Upper lobe of right lung (tissue), 1 donor: ENCODE measurements around the gene INPP4B. TPM values are rescaled to one million over a fixed set of nuclear protein-coding genes. Genes with fewer than 3 reads are reported as not detected.

Experiments used
- ATAC-seq: fragments of 200-7000 bp; cut with Tn5 transposase; one replicate; pipeline ENCODE4 v1.9.1; 2020; ENCODE audit warnings: mild to moderate bottlenecking, moderate library complexity
- DNase-seq: peaks from one replicate; pipeline ENCODE4 v3.0.0-alpha.2; 2020
- H3K27ac ChIP-seq: fragments of 200-600 bp; one replicate; pipeline ENCODE4 v1.8.0; 2022
- H3K27me3 ChIP-seq: fragments of 200-600 bp; one replicate; pipeline ENCODE4 v1.8.0; 2022; ENCODE audit warnings: mild to moderate bottlenecking
- H3K36me3 ChIP-seq: fragments of 200-600 bp; one replicate; pipeline ENCODE4 v1.8.0; 2022
- H3K4me1 ChIP-seq: fragments of 200-600 bp; one replicate; pipeline ENCODE4 v1.8.0; 2022
- H3K4me3 ChIP-seq: fragments of 200-600 bp; one replicate; pipeline ENCODE4 v1.8.0; 2022; ENCODE audit warnings: mild to moderate bottlenecking
- H3K9me3 ChIP-seq: fragments of 200-600 bp; one replicate; pipeline ENCODE4 v1.8.0; 2022
- CTCF ChIP-seq: fragments of 200-600 bp; IDR thresholded peaks from one replicate; pipeline ENCODE4 v1.8.0; 2022; ENCODE audit warnings: antibody characterized with exemption
- intact Hi-C: fragments of 100-400 bp; cut with DNase I; formaldehyde crosslinking; loops from one replicate; pipeline ENCODE4 v1.11.0; 2022
- total RNA-seq: library from RNA; stranded (reverse); fragmentation: NEBNext Ultra II Directional; extraction: Animal tissue kit (Norgen Biotek cat#: 25700); gene quantifications from one replicate; pipeline ENCODE4 v1.2.1, GENCODE V29; 2021
- donor health status: DM: no; HTN: yes; CAD: no; lungs with severe emphysema.

Gene INPP4B
- total RNA-seq, 1 donor from 2014 or later = 20.7 TPM

GRCh38 chr4:142278171-142278570, 567.9 kb downstream of the INPP4B start:
- Histone ChIP-seq H3K4me3 (no peak overlapping the region), H3K27me3 (no peaks in the 10 kb centered on the region), H3K9me3 (no peaks in the 10 kb centered on the region), H3K36me3 (no peaks in the 10 kb centered on the region), H3K27ac (no peak overlapping the region), H3K4me1 (no peaks in the 10 kb centered on the region)
- no peak for TF ChIP-seq CTCF
- intact Hi-C loops = no loop called here
- DNase-seq = no peak
- ATAC-seq = no peak

- no peak for TF ChIP-seq CTCF
Measured at GRCh38 chr4:142274137-142274536, 572.0 kb downstream of the INPP4B start.

DNA sequence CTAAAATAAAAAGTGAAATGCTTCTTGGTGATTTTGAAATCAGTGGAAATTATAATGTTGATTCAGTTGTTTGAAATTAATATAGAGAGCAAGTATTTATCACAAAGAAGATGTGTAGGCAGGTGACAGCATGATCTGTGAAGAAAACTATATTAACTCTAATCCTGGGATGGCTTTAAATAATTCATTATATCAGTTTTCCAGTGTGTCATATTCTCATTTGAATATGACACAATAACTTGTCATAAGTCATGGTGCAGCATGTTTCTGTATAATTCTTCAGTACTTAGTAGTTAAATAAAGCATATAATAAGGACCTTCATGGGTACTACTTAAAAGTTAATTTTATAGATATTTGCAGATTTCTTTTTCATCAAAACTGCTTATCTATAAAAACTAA, 573.6 kb downstream of the INPP4B start:
- no peaks in the 10 kb centered on the region for H3K9me3 ChIP-seq
- H3K27ac ChIP-seq = no peak overlapping the region
- no peak overlapping the region for H3K4me3 ChIP-seq
- no peaks in the 10 kb centered on the region for H3K27me3 ChIP-seq
- intact Hi-C loops = no loop called here
- ATAC-seq = no peak
- no peak for TF ChIP-seq CTCF
- H3K4me1 ChIP-seq = no peaks in the 10 kb centered on the region
- no peak for DNase-seq
- H3K36me3 ChIP-seq = no peaks in the 10 kb centered on the region

More at GRCh38 chr4:142274137-142274536, 572.0 kb downstream of the INPP4B start:
- no peaks in the 10 kb centered on the region for H3K36me3 ChIP-seq
- ATAC-seq (no peak), DNase-seq (no peak)
- no peak overlapping the region for H3K27ac ChIP-seq
- intact Hi-C loops = no loop called here
- no peaks in the 10 kb centered on the region for H3K27me3 ChIP-seq
- H3K4me3 ChIP-seq = no peak overlapping the region
- H3K4me1 ChIP-seq = no peaks in the 10 kb centered on the region
- H3K9me3 ChIP-seq = no peaks in the 10 kb centered on the region

GRCh38 chr4:142271832-142272231, 574.3 kb downstream of the INPP4B start:
- Histone ChIP-seq H3K9me3 (no peaks in the 10 kb centered on the region), H3K27ac (no peak overlapping the region), H3K4me1 (no peaks in the 10 kb centered on the region), H3K27me3 (no peaks in the 10 kb centered on the region), H3K4me3 (no peak overlapping the region), H3K36me3 (no peaks in the 10 kb centered on the region)
- intact Hi-C loops = no loop called here
- ATAC-seq (no peak), DNase-seq (no peak)
- no peak for TF ChIP-seq CTCF

- no peaks in the 10 kb centered on the region for H3K4me1 ChIP-seq
- H3K36me3 ChIP-seq = no peaks in the 10 kb centered on the region
- no peak overlapping the region for H3K4me3 ChIP-seq
- no peak overlapping the region for H3K27ac ChIP-seq
- intact Hi-C loops = no loop called here
- no peaks in the 10 kb centered on the region for H3K27me3 ChIP-seq
- TF ChIP-seq CTCF = no peak
- no peaks in the 10 kb centered on the region for H3K9me3 ChIP-seq
- DNase-seq = no peak
- ATAC-seq = no peak
Measured at GRCh38 chr4:142267101-142267500, 579.0 kb downstream of the INPP4B start.

- Histone ChIP-seq H3K27me3 (no peaks in the 10 kb centered on the region), H3K4me1 (no peaks in the 10 kb centered on the region), H3K4me3 (no peak overlapping the region), H3K27ac (no peak overlapping the region), H3K9me3 (no peaks in the 10 kb centered on the region), H3K36me3 (no peaks in the 10 kb centered on the region)
- no peak for ATAC-seq
- DNase-seq = no peak
- no peak for TF ChIP-seq CTCF
- intact Hi-C loops = no loop called here
Measured at GRCh38 chr4:142265946-142266345, 580.2 kb downstream of the INPP4B start.
